ENCODE measurements around the gene PRICKLE3. TPM values are rescaled to one million over a fixed set of nuclear protein-coding genes. Genes with fewer than 3 reads are reported as not detected.

Gene PRICKLE3
- total RNA-seq, 1 donor from 2014 or later: 11.3 TPM

DNA sequence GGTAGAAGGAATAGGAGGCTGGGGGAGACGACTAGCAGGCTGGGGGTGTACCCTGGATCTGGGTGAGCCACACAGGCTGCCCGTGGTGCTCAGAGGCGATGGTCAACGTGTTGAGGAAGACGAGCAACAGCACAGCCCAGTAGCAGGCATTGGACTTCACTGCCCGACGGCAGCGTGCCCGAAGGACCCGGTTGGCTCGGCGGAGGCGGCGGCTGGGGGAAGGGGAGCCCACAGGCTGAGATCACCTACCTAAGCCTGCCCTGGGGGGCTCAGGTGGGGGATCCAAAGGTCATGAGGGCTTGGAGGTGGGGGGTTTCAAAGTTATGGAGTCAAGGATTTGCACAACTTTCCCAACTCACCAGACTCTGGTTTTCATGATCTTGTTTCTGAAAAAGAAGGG lies 39.7 kb upstream of the PRICKLE3 start:
- H3K4me3 Mint-ChIP-seq (ENCODE audit: unreplicated experiment): no peak overlapping the region
- no peaks in the 10 kb centered on the region for H3K4me1 Mint-ChIP-seq (ENCODE audit: unreplicated experiment)
- H3K27ac Mint-ChIP-seq (ENCODE audit: unreplicated experiment): no peak overlapping the region
- no peaks in the 10 kb centered on the region for H3K9me3 Mint-ChIP-seq (ENCODE audit: unreplicated experiment)
- no peak for DNase-seq (ENCODE audit: low spot score)
- no peaks in the 10 kb centered on the region for H3K36me3 Mint-ChIP-seq (ENCODE audit: low read depth, unreplicated experiment)
- TF ChIP-seq, protein P1, sequence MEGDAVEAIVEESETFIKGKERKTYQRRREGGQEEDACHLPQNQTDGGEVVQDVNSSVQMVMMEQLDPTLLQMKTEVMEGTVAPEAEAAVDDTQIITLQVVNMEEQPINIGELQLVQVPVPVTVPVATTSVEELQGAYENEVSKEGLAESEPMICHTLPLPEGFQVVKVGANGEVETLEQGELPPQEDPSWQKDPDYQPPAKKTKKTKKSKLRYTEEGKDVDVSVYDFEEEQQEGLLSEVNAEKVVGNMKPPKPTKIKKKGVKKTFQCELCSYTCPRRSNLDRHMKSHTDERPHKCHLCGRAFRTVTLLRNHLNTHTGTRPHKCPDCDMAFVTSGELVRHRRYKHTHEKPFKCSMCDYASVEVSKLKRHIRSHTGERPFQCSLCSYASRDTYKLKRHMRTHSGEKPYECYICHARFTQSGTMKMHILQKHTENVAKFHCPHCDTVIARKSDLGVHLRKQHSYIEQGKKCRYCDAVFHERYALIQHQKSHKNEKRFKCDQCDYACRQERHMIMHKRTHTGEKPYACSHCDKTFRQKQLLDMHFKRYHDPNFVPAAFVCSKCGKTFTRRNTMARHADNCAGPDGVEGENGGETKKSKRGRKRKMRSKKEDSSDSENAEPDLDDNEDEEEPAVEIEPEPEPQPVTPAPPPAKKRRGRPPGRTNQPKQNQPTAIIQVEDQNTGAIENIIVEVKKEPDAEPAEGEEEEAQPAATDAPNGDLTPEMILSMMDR (IDR thresholded peaks at IDR 0.05; ENCODE audit: unreplicated experiment): no peak
- peaks cover 7% of the 10 kb centered on the region for H3K27me3 Mint-ChIP-seq (ENCODE audit: unreplicated experiment)

DNA sequence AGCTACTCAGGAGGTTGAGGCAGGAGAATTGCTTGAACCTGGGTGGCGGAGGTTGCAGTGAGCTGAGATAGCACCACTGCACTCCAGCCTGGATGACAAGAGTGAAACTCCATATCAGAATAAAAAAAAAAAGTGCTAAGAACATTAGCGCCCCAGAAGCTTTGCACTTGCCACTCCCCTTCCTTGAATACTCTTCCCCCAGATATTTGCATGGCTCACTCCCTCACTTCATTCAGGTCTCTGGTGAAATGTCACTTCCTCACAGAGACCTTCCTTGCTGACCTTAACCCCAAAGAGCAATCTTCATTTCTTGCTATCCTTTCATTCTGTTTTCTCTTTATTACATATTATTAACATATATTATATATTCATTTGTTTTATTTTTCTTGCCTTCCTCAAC lies 35.7 kb upstream of the PRICKLE3 start:
- TF ChIP-seq, protein P1 (IDR thresholded peaks at IDR 0.05; ENCODE audit: unreplicated experiment): no peak
- no peaks in the 10 kb centered on the region for H3K9me3 Mint-ChIP-seq (ENCODE audit: unreplicated experiment)
- no peak overlapping the region for H3K27ac Mint-ChIP-seq (ENCODE audit: unreplicated experiment)
- DNase-seq (ENCODE audit: low spot score): no peak
- no peaks in the 10 kb centered on the region for H3K36me3 Mint-ChIP-seq (ENCODE audit: low read depth, unreplicated experiment)
- no peaks in the 10 kb centered on the region for H3K4me1 Mint-ChIP-seq (ENCODE audit: unreplicated experiment)
- peaks cover 5% of the 10 kb centered on the region for H3K27me3 Mint-ChIP-seq (ENCODE audit: unreplicated experiment)
- H3K4me3 Mint-ChIP-seq (ENCODE audit: unreplicated experiment): no peak overlapping the region

DNA sequence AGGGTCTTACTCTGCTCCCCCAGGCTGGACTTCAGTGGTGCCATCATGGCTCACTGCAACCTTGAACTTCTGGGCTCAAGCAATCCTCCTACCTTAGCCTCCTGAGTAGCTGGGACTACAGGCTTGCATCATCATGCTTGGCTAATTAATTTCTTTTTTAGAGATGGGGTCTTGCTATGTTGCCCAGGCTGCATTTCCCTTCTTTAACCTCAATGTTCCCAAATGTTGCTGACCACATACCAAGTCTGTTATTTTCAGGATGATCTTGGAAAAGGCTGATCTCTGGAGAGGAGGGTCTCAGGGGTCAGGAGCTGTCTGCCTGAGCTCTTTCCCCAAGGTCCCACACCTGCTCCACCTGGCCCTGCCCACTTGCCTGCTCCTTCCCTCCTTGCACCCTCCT lies 33.9 kb upstream of the PRICKLE3 start:
- no peaks in the 10 kb centered on the region for H3K9me3 Mint-ChIP-seq (ENCODE audit: unreplicated experiment)
- H3K27me3 Mint-ChIP-seq (ENCODE audit: unreplicated experiment): peaks cover 10% of the 10 kb centered on the region
- no peaks in the 10 kb centered on the region for H3K36me3 Mint-ChIP-seq (ENCODE audit: low read depth, unreplicated experiment)
- TF ChIP-seq, protein P1 (IDR thresholded peaks at IDR 0.05; ENCODE audit: unreplicated experiment): no peak
- H3K4me1 Mint-ChIP-seq (ENCODE audit: unreplicated experiment): no peaks in the 10 kb centered on the region
- no peak for DNase-seq (ENCODE audit: low spot score)
- H3K4me3 Mint-ChIP-seq (ENCODE audit: unreplicated experiment): no peak overlapping the region
- no peak overlapping the region for H3K27ac Mint-ChIP-seq (ENCODE audit: unreplicated experiment)

DNA sequence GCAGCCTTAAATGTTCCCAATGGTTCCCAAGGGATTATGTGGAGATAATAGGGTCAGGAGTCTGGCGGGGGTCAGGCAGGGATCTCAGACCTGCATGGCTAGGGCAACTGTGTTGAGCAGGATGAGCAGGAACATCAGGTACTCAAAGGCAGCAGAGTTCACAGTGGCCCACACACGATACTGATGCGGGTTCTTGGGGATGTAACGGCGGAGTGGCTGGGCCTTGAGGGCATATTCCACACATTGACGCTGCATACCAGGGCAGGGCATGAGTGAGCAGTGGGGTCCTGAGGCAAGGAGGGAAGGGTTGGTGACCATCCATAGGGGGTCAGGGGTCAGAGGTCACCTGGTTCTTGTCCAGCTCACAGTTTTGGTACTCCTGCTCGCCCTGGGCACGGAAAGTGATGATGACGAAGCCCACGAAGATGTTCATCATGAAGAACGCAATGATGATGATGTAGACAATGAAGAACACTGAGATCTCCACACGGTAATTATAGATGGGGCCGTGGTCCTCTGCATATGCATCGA lies 28.9 kb upstream of the PRICKLE3 start:
- H3K36me3 Mint-ChIP-seq (ENCODE audit: low read depth, unreplicated experiment): no peaks in the 10 kb centered on the region
- DNase-seq (ENCODE audit: low spot score): no peak
- peaks cover 12% of the 10 kb centered on the region for H3K27me3 Mint-ChIP-seq (ENCODE audit: unreplicated experiment)
- TF ChIP-seq, protein P1 (IDR thresholded peaks at IDR 0.05; ENCODE audit: unreplicated experiment): no peak
- no peaks in the 10 kb centered on the region for H3K9me3 Mint-ChIP-seq (ENCODE audit: unreplicated experiment)
- H3K4me3 Mint-ChIP-seq (ENCODE audit: unreplicated experiment): no peak overlapping the region
- H3K4me1 Mint-ChIP-seq (ENCODE audit: unreplicated experiment): no peaks in the 10 kb centered on the region
- H3K27ac Mint-ChIP-seq (ENCODE audit: unreplicated experiment): no peak overlapping the region

DNA sequence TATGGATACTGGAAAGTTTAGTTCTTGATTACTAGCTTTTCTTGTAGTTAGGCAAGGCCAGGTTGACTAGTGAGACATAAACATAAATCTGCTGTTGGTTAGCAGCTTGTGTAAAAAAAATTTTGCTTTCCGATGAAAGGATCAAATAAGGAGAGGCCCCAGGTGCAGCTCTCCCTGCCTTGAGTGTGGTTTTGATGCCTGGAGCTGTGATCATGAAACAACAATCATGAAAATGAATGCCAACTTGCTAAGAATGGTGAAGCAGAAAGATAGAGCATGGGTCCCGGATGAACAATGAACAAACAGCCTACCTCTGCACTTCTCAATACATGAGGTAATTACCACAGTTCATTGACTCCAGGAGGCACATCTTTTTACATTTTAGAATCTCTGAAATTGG lies 28.2 kb upstream of the PRICKLE3 start:
- no peak overlapping the region for H3K4me3 Mint-ChIP-seq (ENCODE audit: unreplicated experiment)
- H3K9me3 Mint-ChIP-seq (ENCODE audit: unreplicated experiment): no peaks in the 10 kb centered on the region
- H3K27me3 Mint-ChIP-seq (ENCODE audit: unreplicated experiment): peaks cover 12% of the 10 kb centered on the region

More for the DNA sequence above, 28.2 kb upstream of the PRICKLE3 start:
- Mint-ChIP-seq H3K36me3 (ENCODE audit: low read depth, unreplicated experiment) (no peaks in the 10 kb centered on the region), H3K4me1 (ENCODE audit: unreplicated experiment) (no peaks in the 10 kb centered on the region), H3K27ac (ENCODE audit: unreplicated experiment) (no peak overlapping the region)
- no peak for DNase-seq (ENCODE audit: low spot score)
- TF ChIP-seq, protein P1 (IDR thresholded peaks at IDR 0.05; ENCODE audit: unreplicated experiment): no peak

Measured in endothelial cell (in vitro differentiated cells).